WI38 (cell line): ENCODE data around the gene CDS2.

ENCODE experiments used
- H3K4me3 ChIP-seq: 2 replicates; pipeline ENCODE4 v1.5.1; 2011; ENCODE audit warnings: low read depth, mild to moderate bottlenecking, control low read depth, low read length
- CTCF ChIP-seq: IDR thresholded peaks from 2 replicates; pipeline ENCODE4 v1.5.1; 2012; ENCODE audit warnings: low read depth, mild to moderate bottlenecking, control low read depth, low read length

CDS2 gene

GRCh38 chr20:5133998-5134397 lies 7.2 kb downstream of the CDS2 start:
- no peak for TF ChIP-seq CTCF
- H3K4me3 ChIP-seq: no peak overlapping the region

- TF ChIP-seq CTCF: no peak
- H3K4me3 ChIP-seq: no peak overlapping the region
Measured at GRCh38 chr20:5135363-5136012, 8.7 kb downstream of the CDS2 start.

GRCh38 chr20:5136096-5136495 lies 9.3 kb downstream of the CDS2 start:
- no peak overlapping the region for H3K4me3 ChIP-seq
- TF ChIP-seq CTCF: no peak

DNA sequence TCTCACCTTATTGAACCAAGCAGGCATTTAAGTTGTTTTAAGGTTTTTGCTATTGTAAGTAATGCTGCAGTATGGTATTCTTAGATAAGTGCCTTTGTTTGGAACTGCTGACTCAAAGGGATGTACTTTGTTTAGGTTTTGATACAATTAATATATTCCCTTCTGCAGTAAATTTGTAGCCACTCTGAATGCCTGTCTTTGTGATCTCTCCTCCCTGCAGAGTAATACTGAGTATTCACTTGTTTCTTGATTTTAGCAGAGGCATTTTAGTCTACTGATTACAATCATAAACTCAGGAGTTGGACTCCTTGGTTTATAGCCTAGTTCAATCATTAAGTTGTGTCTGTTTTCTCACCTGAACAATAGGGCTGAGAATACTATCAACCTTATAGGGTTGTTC lies 13.4 kb downstream of the CDS2 start:
- no peak overlapping the region for H3K4me3 ChIP-seq
- TF ChIP-seq CTCF: no peak

- no peak overlapping the region for H3K4me3 ChIP-seq
- TF ChIP-seq CTCF: no peak
Measured at GRCh38 chr20:5141615-5142014, 14.8 kb downstream of the CDS2 start.

- TF ChIP-seq CTCF: no peak
- H3K4me3 ChIP-seq: no peak overlapping the region
Measured at GRCh38 chr20:5143851-5144250, 17.0 kb downstream of the CDS2 start.

DNA sequence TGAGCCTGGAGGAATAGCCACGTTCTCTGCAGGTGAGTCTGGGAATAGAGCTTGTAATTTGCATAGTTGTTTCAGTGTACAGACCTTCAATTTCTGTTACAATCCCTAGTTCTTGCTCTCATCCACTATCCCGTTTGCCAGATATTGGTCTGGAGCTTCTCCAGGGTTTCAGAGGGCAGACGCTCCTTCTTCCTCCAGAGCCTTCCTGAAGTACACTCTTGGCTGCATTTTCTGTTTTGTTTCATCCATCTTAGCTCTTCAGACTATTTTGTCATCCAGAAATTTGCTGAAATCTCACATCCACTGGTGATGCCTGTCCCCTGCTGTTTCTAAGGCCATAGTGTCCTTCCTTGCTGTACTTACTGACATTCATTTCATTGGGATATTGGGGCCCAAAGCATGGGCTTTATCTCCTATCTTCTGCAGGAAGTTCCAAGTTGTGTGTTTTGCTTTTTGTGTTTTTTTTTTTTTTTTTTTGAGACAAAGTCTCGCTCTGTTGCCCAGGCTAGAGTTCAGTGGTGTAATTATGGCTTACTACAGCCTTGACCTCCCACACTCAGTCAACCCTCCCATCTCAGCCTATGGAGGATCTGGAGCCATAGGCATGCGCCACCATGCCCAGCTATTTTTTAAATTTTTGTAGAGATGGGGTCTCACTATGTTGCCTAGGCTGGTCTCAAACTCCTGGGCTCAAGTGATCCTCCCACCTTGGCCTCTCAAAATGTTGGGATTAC lies 18.7 kb downstream of the CDS2 start:
- H3K4me3 ChIP-seq: no peak overlapping the region

More for the DNA sequence above, 18.7 kb downstream of the CDS2 start:
- no peak for TF ChIP-seq CTCF
